Glomerular endothelial cell (primary cell): ENCODE results near the gene SLC13A3. TPM values are rescaled to one million over a fixed set of nuclear protein-coding genes. Genes with fewer than 3 reads are reported as not detected.

Experiments used
- DNase-seq: peaks from one replicate; pipeline ENCODE4 v3.0.0-alpha.2; 2011; ENCODE audit warnings: low read depth, low spot score; ENCODE audit errors: extremely low read depth
- total RNA-seq: library from RNA; depleted of rRNA; stranded (reverse); fragments of >200 nt; gene quantifications from 2 replicates; pipeline ENCODE4 v1.2.3, GENCODE V29; 2015

SLC13A3 gene
- total RNA-seq, 1 donor from 2014 or later = 0.47 TPM

DNA sequence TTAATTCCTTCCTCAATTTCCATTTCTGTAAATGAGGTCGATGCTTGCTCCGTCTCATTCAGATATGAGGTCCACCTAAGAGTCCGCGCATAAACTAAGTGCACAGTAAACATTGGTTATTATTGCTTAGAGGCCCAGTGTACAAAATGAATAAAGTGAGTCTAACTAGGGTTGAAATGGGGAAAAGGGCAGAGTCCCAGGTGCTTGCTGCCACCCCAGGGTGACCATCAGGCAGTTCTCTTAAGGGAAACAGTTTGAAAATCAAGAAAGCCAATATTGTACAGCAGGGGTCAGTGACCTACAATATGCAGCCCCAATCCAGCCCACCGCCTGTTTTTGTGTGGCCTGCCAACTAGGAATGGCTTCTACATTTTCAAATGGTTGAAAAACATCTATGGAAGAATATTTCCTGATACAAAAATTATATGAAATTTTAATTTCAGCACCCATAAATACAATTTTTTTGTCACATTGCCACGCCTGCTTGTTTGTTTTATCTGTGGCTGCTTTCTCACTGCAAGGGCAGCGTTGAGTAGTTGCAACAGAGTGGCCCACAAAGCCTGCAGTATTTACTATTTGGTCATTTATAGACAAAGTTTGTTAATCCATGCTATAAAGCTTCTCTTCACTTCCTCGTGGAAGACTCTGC lies 43.3 kb downstream of the SLC13A3 start:
- DNase-seq = no peak

DNA sequence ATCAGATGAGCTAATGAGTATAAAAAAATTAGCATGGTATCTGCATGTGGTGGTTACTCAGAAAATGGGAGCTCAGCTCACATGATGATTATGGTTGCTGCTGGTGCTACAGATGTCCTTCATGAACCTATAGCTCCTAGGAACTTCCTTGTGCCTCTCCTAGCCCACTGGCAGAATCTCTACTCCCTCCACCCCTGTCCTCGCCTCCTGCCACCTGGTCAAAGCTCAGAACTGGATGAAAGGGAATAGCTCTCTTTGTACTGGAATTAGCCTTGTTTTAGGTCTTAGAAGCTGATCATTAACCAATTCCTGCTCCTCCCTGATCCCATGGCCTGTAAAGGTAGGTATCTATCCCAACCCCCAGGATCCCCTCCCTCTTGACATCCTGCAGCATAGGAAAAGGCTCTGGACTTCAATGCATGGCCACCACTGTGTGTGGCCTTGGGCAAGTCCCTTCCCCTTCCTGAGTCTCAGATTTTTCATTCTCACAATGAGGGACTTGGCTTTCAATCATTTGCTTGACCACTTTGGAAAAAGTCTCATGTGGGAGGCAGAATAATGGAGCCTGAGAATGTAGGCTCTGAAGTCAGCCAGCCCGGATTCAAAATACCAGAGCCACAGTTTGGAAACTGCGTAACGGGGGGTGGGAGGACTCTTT lies 43.9 kb downstream of the SLC13A3 start:
- no peak for DNase-seq

DNA sequence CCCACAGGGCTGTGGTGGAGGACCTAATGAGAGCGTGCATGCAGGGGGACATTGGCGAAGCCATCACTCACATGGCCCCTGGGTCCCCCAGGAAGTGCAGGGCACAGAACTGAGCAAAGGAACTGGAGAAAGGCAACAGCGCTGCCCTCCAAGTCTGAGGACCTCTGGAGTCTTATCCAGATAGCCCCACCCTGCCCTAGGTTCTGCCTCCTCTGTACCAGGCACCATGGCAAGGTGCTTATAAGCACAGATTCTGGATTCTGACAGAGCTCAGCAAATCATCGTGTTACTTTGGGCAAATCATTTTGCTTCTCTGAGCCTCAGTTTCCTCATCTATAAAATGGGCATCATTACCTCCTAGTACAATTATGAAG lies 44.5 kb downstream of the SLC13A3 start:
- no peak for DNase-seq

DNA sequence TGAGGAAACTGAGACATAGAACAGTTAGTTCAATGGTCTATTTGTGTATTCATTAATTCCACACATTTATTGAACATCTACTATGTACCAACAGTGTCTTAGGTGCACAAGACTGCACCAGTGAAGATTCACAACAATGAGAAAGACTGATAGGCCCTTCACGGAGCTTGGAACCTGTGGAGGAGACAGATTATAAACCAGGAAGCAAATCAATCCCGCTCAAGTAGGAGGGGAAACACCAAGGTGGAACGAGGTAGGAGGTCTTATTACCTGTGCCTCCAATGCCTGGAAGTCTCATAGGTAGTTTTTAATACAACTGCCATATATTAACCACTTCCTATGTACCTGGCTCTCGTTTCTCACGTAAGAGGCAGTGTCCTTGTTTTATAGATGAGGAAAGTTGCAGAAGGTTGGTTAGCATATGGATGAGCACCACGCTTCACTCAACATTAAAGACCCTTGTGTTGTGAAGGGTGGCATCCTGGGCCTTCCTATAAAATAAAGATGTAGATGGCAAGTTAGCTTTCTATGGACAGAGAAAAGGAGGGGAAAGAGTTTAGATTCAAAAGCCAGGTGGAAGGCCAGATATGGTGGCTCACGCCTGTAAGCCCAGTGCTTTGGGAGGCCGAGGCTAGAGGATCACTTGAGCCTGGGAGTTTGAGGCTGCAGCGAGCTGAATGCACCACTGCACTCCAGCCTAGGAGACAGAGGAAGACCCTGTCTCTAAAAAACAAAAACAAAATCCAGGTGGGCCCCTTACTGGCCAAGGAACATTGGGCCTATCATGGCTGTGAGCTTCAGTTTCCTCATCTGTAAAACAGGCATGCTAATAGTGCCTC lies 45.1 kb downstream of the SLC13A3 start:
- no peak for DNase-seq

DNA sequence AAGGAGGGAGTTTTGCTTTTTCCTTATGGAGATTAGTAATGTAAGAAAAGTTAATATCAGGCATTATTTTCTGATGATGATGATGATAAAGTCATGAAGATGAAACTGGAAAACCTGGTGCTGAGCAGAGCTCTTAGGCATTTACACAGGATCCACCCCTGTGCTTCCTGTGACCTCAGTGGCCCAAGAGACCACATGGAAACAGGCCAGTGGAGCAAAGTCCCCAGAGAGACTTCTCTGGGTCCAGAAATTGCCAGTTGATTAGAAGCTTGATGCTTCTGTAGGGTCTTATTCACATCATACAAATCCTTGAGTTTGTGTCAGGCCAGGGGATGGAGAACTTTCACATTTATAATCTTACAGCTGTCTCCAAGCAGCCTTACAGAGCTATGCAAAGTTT lies 46.1 kb downstream of the SLC13A3 start:
- DNase-seq = no peak

DNA sequence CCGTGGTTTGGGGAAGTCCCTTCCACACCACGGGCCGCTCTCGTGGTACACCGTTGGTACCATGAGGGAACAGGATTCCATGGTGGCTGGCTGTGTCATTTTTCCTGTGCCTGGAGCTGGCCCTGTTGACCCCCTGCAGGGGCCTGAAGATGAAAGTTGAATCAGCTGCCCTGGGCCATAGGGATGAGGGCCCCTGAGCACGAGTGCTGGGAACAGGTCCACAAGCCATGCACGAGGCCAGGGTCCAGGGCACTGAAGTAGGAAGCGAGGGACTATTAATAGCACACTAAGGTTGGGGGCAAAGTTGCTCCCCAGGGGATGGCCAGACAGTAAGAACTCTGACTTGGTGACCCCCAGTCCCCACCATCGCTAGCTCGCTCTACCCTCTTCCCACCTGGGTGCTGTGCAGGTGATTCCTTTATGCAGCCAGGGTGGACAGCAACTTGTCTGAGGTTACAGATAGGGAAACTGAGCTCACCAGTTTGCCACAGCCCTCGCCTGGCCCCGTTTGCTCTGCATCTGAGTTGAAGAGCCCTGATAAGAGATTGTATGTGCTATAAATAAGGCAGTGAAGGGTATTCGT lies 46.6 kb downstream of the SLC13A3 start:
- DNase-seq = no peak

DNA sequence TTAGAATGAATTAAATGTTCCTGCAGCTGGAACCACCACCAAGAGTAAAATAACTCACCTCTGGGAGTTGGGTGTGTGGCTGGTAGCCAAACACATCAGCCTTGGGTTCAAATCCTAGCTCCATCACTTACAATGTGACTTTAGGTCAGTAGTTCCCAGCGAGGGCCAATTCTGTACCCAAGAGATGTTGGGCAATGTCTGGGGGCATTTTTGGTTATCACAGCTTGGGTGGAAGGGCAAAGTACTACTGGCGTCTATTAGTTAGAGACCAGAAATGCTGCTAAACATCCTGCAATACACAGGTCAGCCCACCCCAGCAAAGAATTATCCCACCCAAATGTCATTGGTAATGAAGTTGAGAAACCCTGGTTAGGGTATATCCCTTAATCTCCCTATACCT lies 48.8 kb downstream of the SLC13A3 start:
- no peak for DNase-seq

DNA sequence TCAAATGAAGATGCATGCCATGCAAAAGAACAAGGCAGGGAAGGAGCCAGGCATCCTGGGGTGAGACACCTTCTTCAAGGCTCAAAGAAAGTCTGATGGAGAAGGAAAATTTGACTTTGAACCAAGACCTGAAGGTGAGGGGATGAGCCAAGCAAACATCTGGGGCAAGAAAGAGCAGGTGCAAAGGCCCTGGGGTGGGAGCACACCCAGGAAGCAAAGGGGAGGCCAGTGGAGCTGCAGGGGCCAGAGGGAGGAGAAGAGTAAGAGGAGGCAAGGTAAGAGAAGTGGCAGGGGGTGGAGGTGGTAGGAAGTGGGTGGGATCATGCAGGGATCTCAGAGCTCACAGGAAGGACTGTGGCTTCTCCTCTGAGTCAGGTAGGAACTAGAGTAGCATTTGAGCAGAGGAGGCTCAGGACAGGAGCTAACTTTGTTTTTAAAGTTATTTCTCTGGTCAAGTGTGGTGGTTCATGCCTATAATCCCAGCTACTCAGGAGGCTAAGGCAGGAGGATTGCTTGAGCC lies 49.6 kb downstream of the SLC13A3 start:
- DNase-seq = no peak

DNA sequence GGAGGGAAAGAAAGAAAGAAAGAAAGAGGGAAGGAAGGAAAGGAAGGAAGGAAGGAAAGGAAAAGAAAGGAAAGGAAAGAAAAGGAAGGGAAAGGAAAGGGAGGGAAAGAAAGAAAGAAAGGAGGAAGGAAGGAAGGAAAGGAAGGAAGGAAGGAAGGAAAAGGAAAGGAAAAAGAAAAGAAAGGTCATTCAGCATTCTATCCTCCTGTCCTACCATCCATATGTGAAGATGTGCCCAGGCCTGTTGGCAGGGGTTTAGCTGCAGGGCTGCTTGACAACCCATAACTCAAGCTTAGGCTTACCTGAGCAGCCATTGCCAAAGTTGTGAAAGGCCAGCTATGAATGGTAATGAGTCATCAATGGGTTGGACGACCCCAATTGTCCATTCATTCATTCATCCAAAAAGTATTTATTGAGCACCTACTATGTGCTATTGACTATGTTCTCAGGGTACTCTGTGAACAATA lies 50.9 kb downstream of the SLC13A3 start:
- DNase-seq = no peak

DNA sequence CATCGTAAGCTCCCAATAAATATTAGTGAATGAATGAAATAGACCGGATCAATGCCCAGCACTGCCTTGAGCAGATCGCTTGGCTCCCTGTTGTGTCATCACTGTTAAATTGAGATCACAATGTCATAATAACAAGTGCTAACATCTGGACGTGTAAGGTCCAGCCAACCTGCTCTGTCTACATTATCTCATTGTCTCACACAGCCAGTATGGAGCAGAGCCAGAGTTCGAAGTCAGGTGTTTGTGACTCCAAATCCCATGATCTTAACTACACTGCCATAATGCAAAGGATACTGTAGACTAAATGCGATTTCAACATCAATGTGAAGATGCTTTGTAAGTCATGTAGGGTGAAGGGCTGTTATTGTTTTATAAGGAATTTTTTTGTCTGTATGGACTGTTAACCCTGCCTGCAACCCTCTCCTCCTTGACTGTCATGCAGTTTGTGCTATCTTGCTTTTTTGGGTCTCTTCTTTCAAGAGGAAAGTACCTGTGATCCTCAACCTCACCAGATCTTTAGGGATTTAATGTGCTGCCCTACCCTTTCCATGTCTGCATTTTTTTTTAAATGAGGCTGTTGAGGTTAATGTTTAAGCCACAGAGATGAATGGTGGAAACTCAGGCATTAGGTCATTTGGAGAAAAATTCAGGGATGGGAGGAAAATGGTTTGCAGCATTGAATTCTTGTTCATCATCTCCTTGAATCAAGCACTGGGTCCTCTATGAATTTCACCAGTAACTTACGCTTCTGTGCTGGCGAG lies 51.9 kb downstream of the SLC13A3 start:
- DNase-seq = no peak

DNA sequence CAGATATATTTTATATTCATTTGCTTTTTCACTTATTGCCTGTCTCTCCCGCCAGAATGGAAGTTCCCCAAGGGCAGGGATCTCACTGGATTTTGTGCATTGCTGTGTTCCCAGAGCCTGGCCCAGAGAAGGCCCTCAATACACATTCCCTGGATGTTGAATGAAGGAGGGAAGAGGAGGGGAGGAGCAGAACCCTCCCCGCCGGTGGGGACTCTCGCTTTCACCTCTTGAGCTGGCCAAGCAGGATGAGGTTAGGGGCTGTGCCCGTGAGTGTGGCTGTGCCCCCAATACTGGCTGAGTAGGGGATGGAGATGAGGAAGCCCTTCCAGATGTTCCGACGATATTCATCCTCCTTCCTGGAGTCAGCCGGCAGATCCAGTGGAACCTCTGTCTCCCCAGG lies 55.3 kb downstream of the SLC13A3 start:
- DNase-seq = no peak

DNA sequence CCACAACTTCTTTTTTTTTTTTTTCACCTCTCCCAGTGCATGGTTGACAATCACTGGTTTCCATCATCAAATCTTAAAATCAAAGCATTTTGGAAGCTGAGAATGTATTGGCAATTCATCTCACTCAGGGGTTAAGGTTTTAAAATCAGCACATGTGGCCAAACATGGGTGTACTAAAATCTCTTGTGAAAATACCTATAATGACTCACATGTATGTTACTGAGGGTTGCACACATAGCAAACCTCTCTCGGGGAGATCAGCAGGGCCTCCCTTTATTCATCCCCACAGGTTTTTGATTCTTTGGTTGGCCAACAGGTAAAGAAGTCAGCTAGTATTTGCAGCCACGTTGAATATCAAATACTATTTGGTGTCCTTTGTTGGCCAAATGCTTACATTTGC lies 56.5 kb downstream of the SLC13A3 start:
- DNase-seq = no peak

DNA sequence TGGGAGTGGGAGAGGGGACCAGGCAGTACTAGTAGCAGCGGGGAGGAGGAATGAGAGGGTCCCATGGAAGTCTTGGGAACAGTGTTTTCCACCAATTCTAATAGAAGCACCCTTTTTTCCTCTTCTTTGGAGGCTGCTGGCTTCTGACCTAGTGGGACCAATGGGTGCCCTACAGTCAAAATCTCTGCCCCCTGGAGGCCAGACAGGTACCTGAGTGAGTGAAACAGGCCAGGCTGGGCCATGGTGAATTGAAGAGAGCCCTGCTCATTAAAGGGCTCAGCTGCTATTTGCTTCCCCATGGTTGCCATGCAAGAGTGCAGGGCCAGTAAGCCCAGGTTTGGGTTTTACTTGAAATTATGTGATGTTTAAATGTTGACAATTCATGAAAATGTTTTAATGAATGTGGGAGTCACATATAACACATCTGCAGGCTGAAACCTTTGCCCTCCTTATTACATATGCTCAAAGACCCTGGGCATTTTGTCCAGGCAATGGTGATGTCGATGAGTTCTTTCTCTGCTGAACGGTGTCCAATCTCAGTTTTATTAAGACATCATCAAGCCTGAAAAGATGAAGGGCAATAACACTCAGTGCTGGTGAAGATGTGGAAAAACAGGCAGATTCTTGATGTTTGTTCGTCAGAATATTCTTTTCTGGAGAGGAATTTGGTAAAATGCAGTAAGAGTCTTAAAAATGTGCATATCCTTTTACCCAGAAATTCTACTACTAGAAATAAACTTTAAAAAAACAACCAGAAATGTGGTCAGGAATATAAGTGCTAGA lies 58.5 kb downstream of the SLC13A3 start:
- no peak for DNase-seq

DNA sequence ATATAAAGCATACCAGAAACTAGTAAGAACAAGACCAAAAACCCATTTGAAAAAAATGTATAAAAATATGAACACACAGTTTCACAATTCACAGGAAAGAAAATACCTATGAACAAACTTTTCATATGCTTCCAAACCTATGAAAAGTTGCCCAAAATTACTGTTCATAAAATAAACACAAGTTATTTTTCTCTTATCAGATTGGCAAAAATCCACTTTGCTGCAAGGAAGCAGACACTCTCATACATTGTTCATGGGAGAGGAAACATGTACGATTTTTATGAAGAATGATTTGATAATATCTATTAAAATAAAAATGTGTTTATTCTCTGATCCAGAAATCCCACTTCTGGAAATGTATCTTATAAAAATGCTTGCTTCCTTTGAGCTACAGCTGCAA lies 60.8 kb downstream of the SLC13A3 start:
- no peak for DNase-seq

DNA sequence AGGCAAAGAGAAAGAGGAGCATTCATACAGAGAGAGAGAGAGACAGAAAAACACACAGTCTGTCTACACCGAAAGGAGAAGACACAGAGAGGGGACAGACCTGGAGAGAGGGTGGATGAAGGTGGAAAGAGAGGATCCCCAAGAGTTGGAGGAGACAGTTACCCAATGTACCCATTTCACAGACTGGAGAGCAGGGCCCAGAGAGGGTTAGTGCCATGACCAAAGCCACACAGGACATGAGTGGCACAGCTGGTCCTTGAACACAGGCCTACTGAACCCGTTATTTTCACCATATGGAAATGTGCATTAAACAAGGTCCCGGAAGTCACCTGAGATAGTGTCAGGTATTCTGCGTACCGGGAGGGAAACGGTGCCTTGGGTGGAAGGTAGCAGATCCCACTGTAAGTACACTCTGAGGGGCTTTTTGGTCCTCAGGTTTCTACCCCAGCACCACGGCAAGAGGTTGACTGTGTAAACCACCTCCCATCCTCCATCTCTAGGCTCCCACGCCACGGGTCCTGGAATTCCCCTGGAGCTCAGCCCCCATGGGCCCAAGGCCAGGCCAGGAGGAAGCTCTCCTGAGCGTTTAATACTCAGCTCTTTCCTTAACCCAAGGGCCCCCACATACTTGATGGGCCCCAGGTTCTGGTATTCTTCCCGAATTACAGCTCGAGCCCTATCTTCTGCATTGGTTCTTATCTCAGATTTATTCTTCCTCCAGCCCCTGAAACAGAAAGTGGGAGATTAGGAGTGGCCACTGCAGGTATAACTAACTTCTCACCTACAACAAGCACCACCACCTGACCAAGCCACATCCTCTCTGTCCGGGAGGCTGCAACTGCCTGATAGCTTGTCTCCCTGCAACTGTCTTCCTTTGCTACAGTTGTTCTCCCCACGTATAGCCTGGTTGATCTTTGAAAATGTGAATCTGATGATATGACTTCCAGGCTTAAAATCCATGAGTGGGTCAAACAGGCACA lies 62.4 kb downstream of the SLC13A3 start:
- DNase-seq = no peak

DNA sequence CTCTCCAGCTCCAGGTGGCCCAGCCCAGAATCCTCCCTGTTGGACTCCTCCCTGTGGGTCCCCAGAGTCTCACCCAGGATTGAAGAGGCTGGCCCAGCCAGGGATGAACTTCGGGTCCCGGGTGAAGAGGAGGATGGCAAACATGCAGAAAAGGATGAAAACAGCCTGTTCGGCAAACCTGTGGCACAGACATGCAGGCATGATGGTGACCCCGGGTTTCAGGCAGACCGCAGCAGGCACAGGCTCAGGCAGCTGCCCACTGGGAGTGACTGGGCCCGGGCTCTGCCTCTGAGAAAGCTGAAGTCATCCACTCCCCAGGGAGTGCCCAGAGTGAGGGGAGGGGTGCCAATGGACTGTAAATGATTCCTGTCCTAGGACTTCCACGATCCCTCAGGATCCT lies 63.3 kb downstream of the SLC13A3 start:
- DNase-seq = no peak

DNA sequence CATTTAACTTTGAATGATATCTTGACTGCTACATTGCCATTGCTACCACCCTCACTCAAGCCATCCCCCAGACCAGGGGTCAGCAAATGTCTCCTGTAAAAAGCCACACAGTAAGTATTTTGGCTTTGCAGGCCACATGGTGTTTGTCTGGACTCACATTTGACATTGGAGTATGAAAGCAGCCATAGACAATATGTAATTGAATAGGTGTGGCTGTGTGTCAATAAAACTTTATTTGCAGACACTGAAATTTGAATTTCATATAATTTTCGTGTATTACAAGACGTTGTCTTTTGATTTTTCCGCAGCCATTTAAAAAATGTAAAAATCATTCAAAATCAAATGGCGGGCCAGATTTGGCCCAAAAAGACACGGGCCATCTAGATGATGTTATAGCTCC lies 64.5 kb downstream of the SLC13A3 start:
- no peak for DNase-seq

DNA sequence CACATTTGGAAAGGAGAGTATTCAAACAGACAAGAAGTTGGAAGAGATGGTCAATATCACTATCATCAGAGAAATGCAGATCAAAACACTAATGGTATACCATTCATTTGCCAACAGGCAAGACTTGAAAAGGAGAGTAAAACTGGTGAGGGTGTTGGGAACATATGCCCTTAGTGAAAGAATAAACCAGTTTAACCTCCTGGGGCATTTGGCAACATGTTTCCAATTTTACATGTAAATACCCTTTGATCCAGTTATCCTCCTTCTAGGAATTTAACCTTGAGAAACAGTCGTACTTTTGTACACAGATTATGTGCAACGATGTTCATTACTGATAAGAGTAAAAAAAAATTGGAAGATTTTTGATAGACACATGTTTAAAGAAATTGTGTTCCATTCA lies 66.8 kb downstream of the SLC13A3 start:
- no peak for DNase-seq
